GM18511 (cell line): ENCODE data around the gene IRF3.

Experiments used
- ATAC-seq: cut with Tn5 transposase; IDR thresholded peaks from one replicate; pipeline ENCODE4 v1.9.1; 2021; ENCODE audit warnings: mild to moderate bottlenecking, moderate library complexity; ENCODE audit not compliant: unreplicated experiment

Gene IRF3

DNA sequence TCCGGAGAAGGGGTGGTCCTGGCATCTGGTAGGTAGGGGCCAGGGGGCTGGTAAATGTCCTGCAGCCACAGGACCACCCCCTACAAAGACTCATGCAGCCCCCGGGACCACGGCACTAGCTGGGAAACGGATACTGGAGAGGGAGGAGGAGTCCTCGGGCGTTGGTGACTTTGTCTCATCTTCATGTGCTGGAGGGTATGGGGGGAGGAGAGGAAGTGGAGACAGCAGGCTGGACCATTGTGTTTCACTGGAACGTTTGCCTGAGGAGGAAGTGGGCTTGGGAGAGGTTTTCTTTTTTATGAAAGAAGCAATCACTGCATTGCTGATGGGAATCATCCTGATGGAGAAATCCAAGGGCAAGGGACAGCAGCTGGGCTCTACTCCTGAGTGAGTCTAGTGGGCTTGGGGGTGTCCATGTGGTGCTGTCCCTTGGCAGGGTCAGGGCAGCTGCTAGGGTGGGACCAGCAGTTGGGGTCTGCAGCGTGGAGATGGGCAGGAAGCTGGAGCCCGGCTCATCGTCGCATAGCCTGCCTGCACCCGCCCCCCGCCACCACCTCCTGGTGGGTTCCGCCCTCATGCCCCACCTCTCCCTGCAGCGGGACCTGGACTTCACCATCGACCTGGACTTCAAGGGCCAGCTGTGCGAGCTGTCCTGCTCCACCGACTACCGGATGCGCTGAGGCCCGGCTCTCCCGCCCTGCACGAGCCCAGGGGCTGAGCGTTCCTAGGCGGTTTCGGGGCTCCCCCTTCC is 22.1 kb upstream of the IRF3 start:
- no peak for ATAC-seq

DNA sequence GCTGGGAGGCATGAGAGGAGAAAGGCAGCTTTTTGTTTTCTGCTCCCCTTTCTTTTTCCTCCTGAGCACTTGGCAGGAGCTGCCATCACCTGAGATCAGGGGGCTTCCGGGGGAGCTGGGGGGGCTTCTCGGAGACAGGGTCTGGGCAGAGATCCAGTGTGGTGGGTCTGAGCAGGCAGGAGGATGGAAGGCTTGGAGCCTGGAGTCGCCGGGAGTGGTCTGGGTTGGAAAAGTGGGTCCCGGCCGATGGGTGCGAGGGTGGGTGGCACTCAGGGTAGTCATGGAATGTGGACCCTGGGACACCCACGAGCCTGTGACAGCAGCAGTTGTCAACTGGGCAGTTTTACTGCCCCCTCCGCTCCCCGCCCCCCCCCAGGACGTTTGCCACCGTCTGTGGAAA is 21.5 kb upstream of the IRF3 start:
- no peak for ATAC-seq

DNA sequence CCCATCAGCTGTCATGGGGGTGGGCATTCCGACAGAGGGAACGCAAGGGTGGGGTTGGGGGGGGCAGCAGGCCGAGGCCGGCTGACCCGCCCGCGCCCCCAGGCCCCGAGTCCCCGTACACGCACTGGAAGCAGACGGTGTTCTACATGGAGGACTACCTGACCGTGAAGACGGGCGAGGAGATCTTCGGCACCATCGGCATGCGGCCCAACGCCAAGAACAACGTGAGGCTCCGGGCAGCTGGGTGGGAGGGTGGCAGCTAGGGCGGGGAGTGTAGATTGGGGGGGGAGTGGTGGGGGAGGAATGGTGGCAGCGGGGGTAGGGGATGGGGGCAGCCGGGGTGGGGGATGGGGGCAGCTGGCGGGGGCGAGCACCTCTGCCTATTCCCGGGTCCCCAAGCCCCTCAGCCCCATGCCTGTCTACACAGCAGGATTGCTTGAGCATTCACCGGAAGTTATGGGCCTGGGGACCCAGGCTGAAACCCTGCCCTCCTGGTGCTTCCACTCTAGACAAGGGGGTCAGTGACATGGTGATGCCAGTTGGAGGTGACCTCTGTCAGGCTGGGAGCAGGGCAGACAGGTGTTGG is 20.9 kb upstream of the IRF3 start:
- no peak for ATAC-seq

DNA sequence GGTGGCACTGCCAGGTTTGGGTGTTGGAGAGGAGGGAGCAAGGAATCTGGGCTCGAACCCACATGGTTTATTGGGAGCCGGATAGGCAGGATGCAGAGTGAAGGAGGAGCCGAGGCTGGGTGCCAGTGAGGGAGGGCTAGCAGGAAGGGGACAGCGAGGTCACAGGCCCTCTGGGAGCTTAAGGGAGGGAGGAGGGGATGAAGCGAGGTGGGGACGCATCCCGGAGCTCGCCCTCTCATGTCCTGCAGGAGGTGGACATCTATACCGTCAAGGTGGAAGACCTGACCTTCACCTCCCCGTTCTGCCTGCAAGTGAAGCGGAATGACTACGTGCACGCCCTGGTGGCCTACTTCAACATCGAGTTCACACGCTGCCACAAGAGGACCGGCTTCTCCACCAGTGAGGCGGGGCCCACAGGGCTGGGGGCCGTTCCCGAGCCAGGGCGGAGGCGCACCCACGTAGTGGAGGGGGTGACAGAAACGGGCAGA is 20.2 kb upstream of the IRF3 start:
- ATAC-seq, result no peak

DNA sequence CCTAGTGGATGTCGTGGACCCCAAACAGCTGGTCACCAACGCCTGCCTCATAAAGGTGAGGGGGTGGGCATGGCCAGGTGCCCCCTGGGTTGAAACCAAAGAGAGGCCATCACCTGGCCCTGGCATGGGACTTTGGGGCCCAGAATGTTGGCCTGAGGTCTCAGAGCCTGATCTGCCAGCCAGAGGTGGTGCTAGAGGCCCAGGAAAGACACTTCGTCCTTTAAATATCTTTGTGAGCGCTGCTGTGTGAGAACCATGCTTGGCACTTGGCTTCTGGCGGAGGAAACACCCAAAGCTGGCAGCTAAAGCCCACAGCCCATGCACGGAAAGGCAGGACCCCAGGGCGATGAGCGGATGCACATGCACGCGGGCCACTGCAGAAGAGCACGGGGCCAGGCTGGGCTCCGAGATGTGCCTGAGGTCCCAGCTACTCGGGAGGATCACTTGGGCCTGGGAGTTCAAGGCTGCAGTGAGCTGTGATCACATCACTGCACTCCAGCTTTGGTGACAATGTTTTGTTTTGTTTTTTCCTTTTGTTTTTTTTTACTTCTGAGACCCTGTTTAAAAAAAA is 19.4 kb upstream of the IRF3 start:
- no peak for ATAC-seq

DNA sequence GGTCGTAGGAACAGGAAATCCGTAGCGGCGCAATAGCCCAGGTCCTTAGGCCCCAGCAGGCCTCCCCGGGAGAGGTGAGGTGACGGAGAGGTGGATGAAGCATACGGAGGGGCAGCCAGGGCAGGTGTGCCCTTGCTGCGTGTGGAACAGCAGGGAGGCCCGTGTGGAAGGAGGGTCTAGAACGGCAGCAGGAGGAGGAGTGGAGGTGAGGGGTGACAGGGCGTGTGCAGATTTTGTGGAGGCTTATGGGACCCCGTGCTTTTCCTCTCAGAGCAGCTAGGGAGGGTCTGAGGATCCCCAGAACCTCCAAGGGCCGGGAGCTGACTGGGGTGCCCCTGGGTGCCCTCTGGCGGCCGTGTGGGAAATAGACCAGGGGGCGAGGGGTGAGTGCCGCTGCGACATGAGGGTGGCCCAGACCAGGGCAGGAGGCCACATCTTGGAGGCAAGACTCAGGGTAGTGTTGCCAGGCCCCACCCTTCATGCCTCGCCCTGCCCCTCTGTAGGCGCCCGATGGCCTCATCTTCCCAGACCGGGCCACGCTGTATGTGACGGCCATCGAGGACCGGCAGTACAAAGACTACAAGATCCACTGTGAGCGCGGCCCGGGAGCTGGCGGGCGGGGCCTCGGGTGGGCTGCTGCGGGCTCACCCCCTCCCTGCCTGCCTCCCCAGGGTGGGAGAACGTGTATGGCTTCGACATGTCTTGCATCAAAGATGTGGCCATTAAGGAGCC is 18.8 kb upstream of the IRF3 start:
- no peak for ATAC-seq

DNA sequence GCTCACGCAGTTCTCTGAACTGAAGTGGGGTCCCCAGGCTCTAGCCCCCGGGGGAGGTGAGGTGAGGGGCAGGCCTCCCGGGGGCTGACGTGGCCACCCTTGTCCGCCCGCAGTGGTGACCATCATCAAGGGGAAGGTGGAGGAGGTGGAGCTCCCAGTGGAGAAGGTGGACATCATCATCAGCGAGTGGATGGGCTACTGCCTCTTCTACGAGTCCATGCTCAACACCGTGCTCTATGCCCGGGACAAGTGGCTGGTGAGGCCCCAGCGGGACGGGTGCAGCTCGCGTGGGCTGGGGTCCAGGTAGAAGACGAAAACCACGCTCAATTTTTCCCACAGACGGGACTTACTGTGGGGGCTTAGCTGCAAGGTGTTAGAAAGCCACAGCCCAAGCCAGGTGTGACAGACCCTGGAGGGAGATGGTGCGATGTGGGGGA is 18.2 kb upstream of the IRF3 start:
- no peak for ATAC-seq

DNA sequence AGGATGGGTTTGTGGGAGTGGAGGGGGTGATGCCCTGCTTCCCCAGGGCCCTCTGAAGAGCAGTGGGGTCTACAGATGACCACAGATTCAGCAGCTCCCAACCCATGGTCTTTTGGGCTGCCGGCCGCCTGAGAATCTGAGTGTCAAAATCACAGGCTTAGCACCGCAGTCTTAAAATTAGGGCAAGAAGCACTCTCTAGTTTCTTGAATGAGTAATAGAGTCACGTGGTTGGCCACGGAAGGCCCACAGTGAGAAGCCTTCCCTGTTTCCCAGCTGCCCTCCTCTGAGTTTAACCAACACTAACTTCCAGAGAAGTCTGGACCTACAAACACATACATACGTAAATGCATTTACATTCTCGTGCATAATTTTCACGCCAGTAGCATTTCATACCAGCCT is 16.6 kb upstream of the IRF3 start:
- ATAC-seq, result no peak

DNA sequence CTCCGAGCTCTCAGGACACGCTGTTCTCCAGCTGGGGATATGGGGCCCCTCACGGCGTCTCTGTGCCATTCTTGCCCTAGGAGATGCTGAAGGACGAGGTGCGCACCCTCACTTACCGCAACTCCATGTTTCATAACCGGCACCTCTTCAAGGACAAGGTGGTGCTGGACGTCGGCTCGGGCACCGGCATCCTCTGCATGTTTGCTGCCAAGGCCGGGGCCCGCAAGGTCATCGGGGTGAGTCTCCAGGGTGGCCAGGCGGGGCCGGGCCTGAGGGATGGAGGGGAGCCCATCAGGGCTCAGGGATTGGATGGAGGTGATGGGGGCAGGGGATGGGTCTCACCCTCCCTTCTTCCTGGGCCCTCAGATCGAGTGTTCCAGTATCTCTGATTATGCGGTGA is 16.2 kb upstream of the IRF3 start:
- no peak for ATAC-seq

DNA sequence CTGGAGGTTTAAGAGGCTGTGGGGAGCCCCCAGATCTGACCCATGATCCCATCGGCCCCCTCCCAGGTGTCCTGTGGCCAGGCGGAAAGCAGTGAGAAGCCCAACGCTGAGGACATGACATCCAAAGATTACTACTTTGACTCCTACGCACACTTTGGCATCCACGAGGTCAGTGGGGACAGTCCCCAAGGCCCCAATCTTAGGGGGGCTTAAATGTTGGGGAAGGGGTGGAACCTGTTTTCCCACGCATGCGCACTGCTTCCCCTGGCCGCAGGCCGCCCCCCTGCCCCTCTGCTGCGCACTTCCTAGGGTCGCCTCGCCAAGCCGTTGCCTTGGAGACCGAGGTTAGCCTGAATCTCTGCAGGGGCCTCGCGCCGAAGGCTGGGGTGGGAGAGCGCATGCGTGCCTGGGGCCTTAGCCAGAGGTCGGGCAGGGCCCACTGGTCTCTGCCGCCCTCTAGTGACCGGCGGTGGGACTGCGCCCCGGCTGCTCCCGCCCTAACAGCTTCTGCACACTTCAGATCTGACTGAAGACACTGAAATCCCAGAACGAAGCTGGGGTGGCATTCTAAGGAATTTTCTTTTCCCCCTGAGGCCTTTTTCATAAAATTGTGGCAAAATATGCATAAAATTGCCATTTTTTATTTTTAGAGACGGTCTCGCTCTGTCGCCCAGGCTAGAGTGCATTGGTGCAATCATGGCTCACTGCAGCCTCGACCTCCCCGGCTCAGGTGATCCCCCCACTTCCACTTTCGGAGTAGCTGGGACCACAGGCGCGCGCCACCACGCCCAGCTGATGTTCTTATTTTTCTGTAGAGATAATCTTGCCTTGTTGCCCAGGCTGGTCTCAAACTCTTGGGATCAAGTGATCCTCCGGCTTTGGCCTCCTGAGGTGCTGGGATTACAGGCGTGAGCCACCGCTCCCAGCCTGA is 15.0 kb upstream of the IRF3 start:
- ATAC-seq, result no peak

DNA sequence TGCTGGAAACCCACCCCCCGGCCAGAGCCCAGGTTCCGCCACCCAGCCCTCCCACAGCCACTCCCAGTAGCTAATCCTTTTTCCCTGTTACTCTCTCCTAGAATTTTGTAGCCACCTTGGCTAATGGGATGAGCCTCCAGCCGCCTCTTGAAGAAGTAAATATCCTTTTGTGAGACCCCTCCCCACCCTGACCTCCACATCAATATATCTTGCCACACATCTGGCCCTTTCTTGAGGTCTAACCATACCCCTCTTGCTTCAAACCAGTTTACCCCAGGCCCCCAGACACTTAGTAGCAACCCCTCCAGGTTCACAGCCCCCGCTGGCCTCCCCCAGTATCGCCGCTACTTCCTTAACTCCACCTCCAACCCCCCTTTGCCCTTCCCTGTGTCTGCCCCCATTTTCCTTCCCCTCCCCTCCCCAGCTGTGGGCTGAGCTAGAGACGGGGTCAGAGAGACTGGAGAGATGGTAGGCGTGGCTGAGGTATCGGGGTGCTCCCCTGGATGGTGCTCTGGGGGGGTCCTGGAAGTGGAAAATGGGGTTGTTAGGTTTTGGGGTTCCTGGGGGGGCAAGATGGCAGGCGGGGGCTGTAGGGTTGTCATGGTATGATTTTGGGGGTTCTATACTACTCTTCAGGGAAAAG is 14.2 kb upstream of the IRF3 start:
- ATAC-seq, result no peak

DNA sequence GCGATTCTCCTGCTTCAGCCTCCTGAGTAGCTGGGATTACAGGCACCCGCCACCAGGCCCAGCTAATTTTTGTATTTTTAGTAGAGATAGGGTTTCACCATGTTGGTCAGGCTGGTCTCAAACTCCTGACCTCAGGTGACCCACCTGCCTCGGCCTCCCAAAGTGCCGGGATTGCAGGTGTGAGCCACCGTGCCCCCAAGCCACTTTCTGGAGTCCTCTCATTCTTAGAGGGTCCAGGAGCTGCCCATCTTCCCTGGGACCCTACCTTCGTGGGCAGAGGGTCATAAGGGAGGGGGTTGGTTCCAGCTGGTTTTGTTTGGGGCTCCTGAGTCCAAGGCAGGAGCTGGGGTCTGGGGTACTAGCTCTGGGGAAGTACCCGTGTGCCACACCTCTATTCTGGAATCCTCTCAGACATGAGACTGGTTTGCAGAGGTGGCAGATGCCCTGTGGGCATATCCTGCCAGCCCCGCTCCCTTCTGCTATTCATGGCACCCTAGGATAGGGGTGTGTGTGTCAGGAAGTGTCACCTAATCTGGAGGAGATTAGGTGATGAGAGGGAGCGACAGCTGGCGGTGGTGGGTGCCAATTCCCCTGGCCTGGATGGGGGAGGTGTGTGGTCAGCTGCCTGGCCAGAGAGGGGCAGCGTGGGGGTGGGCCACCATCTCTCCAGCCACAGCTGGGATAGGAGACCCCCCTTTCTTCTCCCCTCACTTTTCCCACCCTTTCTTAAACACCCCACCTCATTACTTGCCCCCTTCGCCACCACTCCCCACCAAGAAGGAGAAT is 13.5 kb upstream of the IRF3 start:
- no peak for ATAC-seq

DNA sequence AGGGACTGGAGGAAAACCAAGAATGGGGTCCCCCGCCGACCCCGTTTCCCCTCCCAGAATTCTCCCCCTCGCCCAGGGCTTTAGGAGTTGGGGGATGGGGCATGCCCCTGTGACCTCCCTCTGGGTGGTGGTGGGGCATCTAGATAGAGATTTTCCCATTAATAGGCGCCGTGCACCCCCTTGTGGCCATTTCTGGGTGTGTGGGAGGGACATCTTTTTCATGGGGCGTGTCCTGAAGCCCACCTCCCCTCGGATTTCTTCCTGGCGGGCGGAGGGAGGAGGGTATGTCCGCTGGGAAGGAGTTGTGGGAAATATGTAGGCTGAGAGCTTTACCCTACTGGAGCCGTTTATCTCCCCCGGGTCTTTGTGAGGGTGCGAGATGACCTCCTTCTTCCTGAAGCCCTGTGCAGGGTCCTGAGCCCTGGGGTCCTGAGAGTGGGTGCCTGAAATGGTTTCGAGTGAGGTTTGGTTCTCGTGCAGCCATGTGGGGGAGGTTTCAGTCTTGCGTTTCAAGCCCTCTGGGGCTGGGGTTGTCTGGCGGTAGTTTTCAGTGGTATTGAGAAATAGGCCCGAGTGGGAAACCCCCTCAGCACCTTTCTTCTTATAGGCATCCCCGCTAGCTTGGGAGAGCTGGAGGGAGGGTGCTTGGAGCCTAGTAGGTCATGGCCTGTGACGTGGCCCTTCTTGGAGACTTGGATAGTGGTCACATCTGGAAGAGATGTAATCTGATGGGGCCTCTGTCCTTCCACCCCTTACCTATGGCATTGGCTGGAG is 12.4 kb upstream of the IRF3 start:
- no peak for ATAC-seq

DNA sequence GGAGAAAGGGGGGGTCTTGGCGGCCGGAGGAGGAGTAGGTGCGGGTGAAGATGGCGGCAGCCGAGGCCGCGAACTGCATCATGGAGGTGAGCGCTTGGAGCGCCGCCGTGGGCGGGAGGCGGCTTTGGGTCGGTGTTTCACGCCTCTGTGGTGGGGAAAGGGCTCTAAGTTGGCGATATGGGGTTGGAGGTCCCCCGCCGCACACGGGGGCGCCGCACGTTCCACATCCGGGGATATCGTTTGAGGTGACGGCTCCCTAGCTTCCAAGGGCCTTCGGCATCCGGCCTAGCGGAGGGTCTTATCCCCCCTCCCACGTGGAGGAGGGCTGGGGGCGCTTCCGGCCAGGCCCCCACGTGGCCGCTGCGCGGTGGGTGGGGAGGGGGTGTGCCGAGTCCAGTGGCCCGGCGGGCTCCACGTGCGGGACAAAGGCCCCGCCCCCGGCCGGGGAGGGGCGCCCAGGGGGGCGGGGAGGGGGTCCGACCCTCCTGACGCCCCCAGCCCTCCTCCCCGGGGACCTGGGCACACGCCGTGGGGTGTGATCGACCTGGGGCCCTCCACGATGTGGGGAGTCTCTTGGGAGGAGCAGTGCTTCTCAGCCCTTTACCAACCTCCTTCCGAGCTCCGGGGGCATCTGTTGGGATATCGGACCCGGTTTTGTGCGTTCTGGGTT is 11.7 kb upstream of the IRF3 start, which contains the start of gene PRMT1:
TSS of gene PRMT1 (plus strand) at position 41 of the 670 bp plus-strand sequence. CDS start at position 51, 10 bp downstream.
- no peak for ATAC-seq

DNA sequence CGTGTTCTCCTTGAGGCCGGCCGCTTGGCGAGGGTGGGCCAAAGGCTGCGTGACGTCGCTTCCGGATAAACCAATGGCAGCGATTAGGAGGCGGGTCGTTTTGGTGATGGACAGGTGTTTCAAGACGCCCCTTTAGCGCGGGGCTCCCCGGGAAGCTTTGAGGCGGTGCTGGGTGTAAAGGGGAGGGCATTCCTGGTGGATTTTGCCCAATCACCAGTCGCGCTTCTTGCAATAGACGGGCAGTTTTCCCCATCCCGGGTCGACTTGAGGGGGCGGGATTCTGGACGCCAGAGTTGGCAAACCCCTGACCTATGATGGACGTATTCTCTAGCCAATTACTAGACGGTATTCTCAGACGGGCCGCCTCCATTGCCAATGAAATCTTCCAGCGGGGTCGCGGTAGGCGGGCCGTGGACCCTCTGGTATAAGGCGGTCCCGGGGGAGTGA is 11.2 kb upstream of the IRF3 start:
- ATAC-seq, result peak; percentile 77

DNA sequence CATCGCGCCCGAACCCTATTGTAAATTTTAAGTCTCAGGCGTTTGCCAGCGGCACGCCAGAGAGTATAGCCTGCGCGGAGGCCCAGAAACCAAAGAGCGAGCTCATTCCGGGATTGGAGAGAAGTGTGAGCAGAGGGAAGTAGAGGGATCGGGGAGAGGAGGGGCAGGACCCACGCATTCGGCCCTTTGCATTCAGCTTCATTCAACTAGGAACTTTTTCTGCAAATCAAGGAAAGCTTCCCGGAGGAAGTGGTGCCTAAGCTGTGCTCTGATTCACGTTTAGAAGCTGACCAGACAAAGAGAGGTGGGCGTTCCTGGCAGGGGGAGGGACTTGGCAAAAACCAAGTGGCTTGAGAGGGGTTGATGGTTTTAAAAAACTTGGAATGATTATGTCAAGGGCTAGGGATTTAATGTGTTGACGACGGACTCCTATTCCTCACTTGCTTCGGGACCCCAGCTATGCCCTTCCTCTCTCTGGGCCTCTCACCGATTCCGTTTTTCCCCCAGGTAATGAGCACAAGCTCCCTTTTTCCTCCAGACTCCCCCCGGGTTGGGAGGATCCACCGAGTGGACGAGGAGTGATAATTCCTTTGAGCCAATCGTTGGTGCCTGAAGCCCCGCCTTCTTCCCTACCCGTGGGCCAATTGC is 10.6 kb upstream of the IRF3 start:
- ATAC-seq, result peak; percentile 28
